ENCODE data around the gene HECW1.

DNA sequence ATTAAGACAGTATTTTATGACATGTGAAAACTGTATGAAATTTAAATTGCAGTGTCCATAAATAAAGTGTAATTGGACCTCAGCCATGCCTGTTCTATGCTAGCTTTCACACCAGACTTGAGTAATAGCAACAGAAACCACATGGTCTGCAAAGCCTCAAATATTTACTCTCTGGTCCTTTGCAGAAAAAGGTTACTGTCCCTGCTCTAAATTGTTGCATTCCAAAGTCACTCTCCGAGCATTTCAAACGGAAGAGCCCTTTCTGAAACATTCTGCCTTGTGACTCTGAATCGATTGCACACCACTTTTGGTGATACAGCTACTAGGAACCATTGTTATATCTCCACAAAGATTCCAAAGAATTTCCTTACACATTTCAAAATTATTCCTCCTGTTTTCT, 389.4 kb downstream of the HECW1 start:
- TF ChIP-seq, protein P1, sequence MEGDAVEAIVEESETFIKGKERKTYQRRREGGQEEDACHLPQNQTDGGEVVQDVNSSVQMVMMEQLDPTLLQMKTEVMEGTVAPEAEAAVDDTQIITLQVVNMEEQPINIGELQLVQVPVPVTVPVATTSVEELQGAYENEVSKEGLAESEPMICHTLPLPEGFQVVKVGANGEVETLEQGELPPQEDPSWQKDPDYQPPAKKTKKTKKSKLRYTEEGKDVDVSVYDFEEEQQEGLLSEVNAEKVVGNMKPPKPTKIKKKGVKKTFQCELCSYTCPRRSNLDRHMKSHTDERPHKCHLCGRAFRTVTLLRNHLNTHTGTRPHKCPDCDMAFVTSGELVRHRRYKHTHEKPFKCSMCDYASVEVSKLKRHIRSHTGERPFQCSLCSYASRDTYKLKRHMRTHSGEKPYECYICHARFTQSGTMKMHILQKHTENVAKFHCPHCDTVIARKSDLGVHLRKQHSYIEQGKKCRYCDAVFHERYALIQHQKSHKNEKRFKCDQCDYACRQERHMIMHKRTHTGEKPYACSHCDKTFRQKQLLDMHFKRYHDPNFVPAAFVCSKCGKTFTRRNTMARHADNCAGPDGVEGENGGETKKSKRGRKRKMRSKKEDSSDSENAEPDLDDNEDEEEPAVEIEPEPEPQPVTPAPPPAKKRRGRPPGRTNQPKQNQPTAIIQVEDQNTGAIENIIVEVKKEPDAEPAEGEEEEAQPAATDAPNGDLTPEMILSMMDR (IDR thresholded peaks at IDR 0.05), result no peak
- TF ChIP-seq POLR2A (IDR thresholded peaks at IDR 0.05), result no peak

All from lower leg skin (tissue), 3 donors.